ENCODE measurements around the gene CH25H.

DNA sequence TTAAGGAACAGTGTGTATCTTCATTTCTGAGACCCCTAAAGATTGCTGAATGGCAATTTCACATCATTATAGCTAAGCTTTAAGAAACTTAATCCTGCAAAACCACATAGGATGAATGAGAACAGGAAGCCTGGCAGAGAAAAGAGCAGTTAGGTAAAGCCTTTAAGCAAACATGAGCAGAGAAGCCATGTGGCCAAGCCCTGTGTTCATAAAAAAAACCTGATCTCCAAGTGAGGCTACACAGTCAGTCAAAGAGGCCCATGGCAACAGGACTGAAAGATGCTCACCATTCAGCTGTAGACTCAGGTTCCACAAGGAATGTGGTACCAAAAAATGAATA lies 35.2 kb upstream of the CH25H start:
- TF ChIP-seq POLR2A (IDR thresholded peaks at IDR 0.05) (no peak), CTCF (IDR thresholded peaks at IDR 0.05) (no peak)
